Measurements from ENCODE around the gene FBXW4. TPM values are rescaled to one million over a fixed set of nuclear protein-coding genes. Genes with fewer than 3 reads are reported as not detected.

The FBXW4 gene
- polyA plus RNA-seq, 10 donors, result 35.6 to 52.0 (median 43.7) TPM

GRCh38 chr10:101569622-101570427 lies 125.1 kb downstream of the FBXW4 start:
- peak; percentile 60 to 93 (median 87) for DNase-seq

GRCh38 chr10:101569323-101569621 lies 125.7 kb downstream of the FBXW4 start:
- peak in 1 of 3 donors; percentile 56 for DNase-seq

GRCh38 chr10:101568054-101568745 lies 126.8 kb downstream of the FBXW4 start:
- DNase-seq, result no peak

GRCh38 chr10:101567165-101568006 lies 127.6 kb downstream of the FBXW4 start:
- DNase-seq, result no peak

GRCh38 chr10:101566333-101567164 lies 128.4 kb downstream of the FBXW4 start:
- DNase-seq, result peak in 2 of 3 donors; percentile 24 to 68

GRCh38 chr10:101565936-101566332 lies 129.0 kb downstream of the FBXW4 start:
- DNase-seq, result no peak

- no peak for DNase-seq
Measured at GRCh38 chr10:101565370-101565900, 129.5 kb downstream of the FBXW4 start.

GRCh38 chr10:101564490-101564991 lies 130.4 kb downstream of the FBXW4 start:
- DNase-seq, result no peak

- no peak for DNase-seq
Measured at GRCh38 chr10:101563497-101564040, 131.4 kb downstream of the FBXW4 start.

GRCh38 chr10:101563007-101563406 lies 132.0 kb downstream of the FBXW4 start:
- no peak for DNase-seq

GRCh38 chr10:101562231-101562630 lies 132.7 kb downstream of the FBXW4 start:
- DNase-seq, result no peak

- no peak for DNase-seq
Measured at GRCh38 chr10:101561068-101561915, 133.7 kb downstream of the FBXW4 start.

Other genes with a start within 250 kb of the FBXW4 start
- 10 to 100 TPM; 19.4 to 30.3 (median 24.2) TPM for gene POLL, start 106.9 kb downstream of the FBXW4 start, polyA plus RNA-seq (ENCODE audit: insufficient read length in 10 of 10)
- 10 to 100 TPM; 11.7 to 22.8 (median 15.4) TPM for gene DPCD, start 106.8 kb downstream of the FBXW4 start, polyA plus RNA-seq (ENCODE audit: insufficient read length in 10 of 10)
- under 1 TPM in 7 of 10 donors, not detected in 3; 0.18 to 0.74 (median 0.39) TPM for gene FGF8, start 80.9 kb upstream of the FBXW4 start, polyA plus RNA-seq (ENCODE audit: insufficient read length in 10 of 10)
- gene NPM3, start 88.3 kb upstream of the FBXW4 start, polyA plus RNA-seq (ENCODE audit: insufficient read length in 10 of 10), result 10 to 100 TPM; 33.4 to 74.0 (median 54.5) TPM
- gene OGA, start 123.3 kb upstream of the FBXW4 start, polyA plus RNA-seq (ENCODE audit: insufficient read length in 10 of 10), result 100 to 1,000 TPM in 4 of 10 donors, 10 to 100 TPM in 6; 59.9 to 151 (median 84.0) TPM
- 1 to 10 TPM; 2.4 to 8.0 (median 3.1) TPM for gene KCNIP2, start 148.6 kb upstream of the FBXW4 start, polyA plus RNA-seq (ENCODE audit: insufficient read length in 10 of 10)

All from muscle of back (tissue), 11 donors.